NAMALWA (cell line): Measurements from ENCODE around the gene SPANXN2.
"Not testable (repeated sequence)": the region's sequence is repeated elsewhere in the genome, so short reads cannot be mapped to it uniquely, and the experiment has no call there.

ENCODE experiments used
- DNase-seq: peaks from one replicate; pipeline ENCODE4 v3.0.0-alpha.2; 2015; ENCODE audit warnings: low spot score

The SPANXN2 gene, protein sequence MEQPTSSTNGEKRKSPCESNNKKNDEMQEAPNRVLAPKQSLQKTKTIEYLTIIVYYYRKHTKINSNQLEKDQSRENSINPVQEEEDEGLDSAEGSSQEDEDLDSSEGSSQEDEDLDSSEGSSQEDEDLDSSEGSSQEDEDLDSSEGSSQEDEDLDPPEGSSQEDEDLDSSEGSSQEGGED

DNA sequence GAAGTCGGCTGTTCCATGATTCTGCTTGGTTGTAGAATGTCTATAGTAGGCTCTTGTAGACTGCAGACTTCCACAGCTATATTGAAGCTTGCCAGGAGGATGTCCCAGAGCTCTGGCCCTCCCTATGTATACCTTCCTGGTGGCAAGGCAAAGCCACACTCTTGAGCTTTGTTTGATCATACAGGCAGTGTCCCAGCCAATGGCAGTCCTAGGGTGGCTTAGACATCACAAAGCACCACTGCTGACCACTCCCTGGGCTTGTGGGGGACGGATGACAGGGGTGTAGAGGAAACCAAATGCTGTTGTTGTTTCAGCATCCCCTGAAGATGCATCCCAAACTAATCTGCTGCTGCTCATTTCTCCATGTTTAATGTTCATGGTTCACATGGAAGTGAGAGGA lies at the start of gene SPANXN2:
Gene SPANXN2 (minus strand): TSS at position 101 of the 400 bp plus-strand sequence. CDS start 84 bp downstream, at position 17.
- not testable (repeated sequence) for DNase-seq

DNA sequence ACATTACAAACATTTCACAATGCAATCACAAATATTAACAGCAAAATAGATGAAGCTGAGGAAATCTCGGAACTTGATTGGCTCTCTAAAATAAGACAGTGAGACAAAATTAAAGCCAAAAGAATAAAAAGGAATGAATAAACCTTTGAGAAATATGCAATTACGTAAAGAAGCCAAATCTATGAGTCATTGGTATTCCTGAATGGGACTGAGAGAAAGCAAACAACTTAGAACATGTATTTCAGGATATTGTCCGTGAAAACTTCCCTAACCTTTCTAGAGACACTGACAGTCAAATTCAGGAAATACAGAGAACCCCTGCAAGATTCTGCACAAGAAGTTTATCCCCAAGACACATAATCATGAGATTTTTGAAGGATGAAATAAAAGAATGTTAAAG lies 48.4 kb upstream of the SPANXN2 start:
- DNase-seq: no peak

DNA sequence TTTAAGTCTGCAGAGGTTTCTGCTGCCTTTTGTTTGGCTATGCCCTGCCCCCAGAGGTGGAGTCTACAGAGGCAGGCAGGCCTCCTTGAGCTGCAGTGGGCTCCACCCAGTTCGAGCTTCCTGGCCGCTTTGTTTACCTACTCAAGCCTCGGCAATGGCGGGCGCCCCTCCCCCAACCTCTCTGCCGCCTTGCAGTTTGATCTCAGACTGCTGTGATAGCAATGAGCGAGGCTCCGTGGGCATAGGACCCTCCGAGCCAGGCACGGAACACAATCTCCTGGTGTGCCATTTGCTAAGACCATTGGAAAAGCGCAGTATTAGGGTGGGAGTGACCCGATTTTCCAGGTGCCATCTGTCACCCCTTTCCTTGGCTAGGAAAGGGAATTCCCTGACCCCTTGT lies 47.2 kb upstream of the SPANXN2 start:
- not testable (repeated sequence) for DNase-seq

DNA sequence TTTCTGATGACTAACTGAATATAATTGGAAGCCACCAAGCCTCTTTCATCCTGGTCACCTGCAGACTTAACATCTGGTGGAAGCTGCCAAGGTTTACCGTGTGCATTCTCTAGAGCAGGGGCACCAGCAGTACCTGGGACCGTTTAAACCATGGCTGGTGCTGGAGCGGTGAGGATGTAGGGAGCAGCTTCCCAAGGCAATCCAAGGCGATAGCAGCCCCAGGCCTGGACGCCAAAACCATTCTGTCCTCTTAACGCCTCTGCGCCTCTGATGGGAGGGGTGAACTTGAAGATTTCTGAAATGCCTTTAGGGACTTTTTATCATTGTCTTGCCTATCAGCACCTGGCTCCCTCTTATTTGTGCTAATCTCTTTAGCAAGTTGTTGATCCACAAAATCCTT lies 37.3 kb upstream of the SPANXN2 start:
- DNase-seq: no peak

DNA sequence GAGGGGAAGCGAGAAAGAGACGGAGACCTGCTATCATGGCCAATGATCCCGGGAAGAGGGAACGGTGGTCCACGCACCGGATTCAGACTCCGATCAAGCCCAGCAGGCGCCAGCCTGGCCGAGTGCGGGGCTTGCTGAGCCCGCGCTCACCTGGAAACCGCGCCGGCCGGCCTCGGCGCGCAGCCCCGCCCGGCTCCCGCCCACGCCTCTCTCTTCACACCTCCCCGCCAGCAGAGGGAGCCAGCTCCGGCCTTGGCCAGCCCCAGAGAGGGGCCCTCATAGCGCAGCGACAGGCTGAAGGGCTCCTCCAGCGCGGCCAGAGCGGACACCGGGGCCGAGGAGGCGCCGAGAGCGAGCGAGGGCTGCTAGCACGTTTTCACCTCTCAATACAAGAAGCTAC lies 36.8 kb upstream of the SPANXN2 start:
- no peak for DNase-seq

DNA sequence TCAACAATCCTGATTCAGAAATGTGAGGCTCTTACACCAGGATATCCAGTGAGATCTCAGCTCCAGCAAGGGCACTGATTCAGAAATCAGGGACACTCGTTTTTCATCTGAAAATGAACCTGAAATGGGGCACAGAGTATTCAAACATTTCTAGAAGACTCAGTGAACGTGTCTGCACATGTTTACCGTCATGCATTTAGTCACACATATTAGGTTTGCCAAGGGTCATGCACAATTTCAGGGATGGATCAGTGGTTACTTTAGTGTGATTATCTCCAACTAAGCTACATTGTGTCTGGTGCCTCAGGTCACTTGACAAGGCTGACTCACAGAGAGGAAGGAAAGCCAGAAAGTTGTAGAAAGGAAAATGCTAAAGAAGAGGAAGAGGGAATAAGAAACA lies 33.6 kb upstream of the SPANXN2 start:
- no peak for DNase-seq

DNA sequence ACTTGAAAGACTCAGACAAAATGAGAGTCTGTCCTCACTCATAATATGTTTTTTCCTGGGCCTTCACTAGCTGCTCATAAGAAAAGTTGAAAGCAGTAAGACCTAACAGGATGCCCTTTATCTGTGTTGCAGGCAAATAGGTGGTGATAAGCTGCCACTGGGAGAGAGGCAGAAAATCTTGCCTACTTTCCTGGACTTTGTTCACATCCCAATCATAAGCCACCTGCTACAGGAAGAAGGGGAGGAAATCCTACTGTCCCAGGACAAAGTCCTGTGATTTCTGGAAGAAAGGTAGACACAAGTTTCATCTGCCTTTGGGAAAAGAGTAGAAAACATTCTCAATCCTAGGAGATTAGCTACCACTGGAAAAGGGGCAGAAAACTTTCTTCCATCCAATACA lies 13.3 kb upstream of the SPANXN2 start:
- DNase-seq: no peak

DNA sequence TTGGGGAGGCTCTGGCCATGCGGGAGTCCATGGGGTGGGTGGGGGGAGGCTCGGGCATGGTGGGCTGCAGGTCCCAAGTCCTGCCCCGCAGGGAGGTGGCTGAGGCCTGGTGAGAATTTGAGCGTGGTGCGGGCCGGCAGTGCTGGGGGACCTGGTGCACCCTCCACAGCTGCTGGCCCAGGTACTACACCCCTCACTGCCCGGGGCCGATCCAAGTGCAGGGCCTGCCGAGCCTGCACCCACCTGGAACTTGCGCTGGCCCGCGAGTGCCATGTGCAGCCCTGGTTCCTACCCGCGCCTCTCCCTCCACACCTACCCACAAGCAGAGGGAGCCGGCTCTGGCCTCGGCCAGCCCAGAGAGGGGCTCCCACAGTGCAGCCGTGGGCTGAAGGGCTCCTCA lies 5.7 kb upstream of the SPANXN2 start:
- DNase-seq: no peak

DNA sequence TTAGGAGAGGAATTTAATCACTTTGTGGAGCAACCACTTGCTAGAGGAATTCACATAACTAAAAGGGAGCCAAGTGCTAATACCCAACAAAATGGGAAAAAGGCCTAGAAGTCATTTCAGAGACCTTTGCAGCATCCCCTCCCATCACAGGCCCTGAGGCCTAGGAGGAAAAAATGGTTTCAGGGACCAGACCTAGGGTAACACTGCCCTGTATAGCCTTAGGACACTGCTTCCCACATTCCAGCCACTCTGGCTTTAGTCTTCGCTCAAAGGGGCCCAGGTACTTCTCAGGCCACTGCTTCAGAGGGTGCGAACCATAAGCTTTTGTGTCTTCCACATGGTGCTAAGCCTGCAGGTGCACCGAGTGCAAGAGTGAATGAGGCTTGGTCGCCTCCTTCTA lies 19.1 kb downstream of the SPANXN2 start:
- DNase-seq: no peak

DNA sequence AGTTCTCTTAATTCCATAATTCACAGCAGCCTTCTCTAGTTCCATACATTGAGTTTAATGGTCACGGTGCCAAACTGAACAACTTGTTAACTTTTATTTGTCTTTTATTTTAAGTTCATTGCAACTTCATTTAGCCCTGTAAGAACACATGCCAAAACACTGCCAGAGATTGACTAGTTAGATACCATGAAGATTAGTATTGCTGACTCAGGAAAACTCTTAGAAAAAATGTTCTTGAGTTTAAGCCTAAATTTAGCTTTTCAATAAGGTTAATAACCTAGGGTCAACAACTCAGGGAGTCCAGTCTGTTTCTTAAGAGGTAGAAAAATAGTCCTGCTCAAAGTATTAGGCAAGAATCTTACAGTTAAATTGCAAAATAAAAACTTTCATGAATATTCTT lies 25.7 kb downstream of the SPANXN2 start:
- DNase-seq: no peak

DNA sequence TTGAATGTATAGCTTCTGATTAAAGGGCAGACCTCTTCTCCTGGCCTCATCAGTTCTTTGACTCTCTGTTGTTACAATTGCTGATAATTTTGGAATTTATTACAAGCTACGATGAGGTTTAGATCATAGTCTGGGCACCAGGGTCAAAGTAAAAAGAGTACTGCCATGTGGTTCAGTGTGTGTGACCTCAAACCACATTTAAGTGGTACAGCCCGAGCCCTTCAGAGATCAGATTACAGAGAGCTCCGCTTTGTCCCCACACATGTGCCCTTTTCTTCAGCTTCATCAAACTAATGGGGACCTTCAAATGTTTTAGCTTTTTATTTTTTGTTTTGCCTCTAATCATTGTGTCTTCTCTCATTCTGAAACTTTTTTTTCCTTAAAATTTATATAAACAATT lies 37.1 kb downstream of the SPANXN2 start:
- no peak for DNase-seq

DNA sequence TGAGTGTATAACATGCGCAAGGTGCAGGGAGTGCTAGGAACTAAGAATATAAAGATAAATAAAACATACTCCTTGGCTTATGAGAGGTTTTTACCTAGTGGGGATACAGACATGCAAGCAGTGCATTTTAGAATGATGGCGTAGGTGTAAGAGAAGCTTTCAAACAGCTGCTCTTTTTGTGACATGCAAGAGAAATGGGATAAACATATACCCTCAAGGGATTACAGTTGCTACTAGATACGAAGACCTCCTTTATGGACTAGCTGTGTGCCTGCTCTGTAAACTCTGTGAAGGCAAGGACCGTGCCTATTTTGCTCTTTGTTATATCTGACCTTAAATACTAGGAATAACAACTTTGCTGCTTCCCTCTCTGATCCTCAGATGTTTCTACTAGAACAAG lies 45.6 kb downstream of the SPANXN2 start:
- DNase-seq: no peak

DNA sequence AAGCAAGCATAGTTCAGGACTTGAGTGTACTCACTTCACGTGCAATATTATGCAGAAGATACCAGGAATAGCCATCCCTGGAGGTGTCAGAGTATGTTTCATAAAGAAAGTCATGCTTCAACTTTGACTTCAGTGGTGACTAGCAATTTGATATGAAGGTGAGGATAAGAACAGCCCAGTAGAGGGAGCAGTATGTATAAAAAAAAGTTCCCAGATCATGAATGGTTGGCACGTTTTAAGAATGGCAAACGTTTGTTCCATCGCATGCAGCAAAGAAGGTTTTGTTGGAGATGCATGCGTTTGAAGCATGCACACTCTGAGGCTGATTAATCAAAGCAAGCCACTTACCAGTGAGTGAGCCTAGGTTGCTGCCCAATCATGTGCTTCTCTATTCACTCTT lies 51.2 kb downstream of the SPANXN2 start:
- DNase-seq: peak; percentile 6

DNA sequence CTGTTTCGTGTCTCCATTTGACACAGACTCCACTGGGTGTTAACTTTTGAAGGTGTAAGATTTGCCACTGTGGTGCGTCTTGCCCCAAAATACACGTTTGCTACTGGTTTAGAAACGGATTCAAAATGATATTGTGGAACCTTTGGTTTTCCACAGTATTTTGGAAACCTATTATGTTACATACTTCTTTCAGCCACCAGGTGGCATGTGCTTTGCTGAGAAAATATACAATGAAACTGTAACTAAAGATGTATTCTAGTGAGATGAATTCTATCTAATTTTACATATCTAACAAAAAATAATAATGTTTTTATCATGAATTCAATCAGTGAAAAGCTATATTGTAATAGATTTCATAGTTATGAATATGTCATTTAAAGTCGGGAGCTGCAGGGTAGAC lies 56.2 kb downstream of the SPANXN2 start:
- peak; percentile 34 for DNase-seq

DNA sequence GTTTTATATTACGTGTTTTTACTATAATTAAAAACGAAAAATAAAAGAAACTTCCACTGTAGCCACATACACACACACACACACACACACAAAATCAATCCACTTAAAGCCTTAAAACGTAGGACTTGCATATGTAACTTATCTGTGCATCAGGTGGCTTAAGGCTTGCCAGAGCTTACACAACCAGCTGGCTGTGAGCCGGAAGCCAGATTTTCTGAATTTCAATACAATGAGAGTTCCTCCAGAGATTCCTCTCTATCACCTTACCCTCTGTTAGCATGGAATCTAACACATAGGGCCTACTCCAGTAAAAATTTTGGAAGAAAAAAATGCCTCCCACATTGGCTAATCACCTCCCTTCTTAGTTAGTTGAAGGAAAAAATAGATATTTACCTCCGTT lies 56.8 kb downstream of the SPANXN2 start:
- DNase-seq: no peak
